ENCODE measurements around the gene TTC23L.

DNA sequence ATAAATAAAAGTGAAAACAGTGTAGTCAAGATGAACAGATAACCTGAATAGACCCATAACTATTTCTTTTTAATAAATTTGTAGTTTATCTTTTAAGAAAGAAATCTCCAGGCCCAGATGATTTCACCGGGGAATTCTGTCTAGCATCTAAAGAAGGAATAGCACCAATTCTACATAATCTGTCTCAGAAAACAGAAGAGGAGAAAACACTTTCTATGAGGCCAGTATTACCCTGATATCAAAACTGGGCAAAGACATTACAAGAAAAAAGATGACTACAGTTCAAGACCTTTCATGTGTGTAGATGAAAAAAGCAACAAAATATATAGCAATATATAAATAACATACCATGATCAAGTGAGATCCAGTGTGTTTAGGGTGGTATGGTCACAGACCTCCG is 31.4 kb downstream of the TTC23L start:
- TF ChIP-seq POLR2A (IDR thresholded peaks at IDR 0.05) (no peak), CTCF (IDR thresholded peaks at IDR 0.05) (no peak), POLR2AphosphoS5 (IDR thresholded peaks at IDR 0.05) (no peak)

Data from prostate gland (tissue), 2 donors.